IMR-90 (cell line): ENCODE results near the gene MYO9A. TPM values are rescaled to one million over a fixed set of nuclear protein-coding genes. Genes with fewer than 3 reads are reported as not detected.

Source experiments
- ATAC-seq: fragments of 200-7000 bp; cut with Tn5 transposase; 2 replicates; pipeline ENCODE4 v1.9.1; 2020; ENCODE audit warnings: low read depth, mild to moderate bottlenecking, moderate library complexity
- BruUV-seq: library from RNA; stranded (reverse); fragments of 400-500 nt; replicated peaks from 2 replicates; lab custom pipeline; 2021; lab: Mats Ljungman, UMichigan
- CTCF ChIA-PET: fragments of 300-600 bp; formaldehyde crosslinking; extraction: SDS; loops from one replicate; lab custom pipeline; 2021; ENCODE audit warnings: antibody characterized with exemption; lab: Yijun Ruan, JAX
- POLR2A ChIA-PET: fragments of 300-600 bp; sonication (Branson Sonifier 250); formaldehyde crosslinking; loops from one replicate; lab custom pipeline; 2022; ENCODE audit warnings: antibody characterized with exemption; ENCODE audit not compliant: unreplicated experiment; lab: Charles Lee
- DNase-seq: peaks from one replicate; pipeline ENCODE4 v3.0.0; 2013
- H2AFZ ChIP-seq: replicated peaks from 2 replicates; pipeline ENCODE3; 2013; ENCODE audit warnings: low read length, mild to moderate bottlenecking; ENCODE audit not compliant: poor library complexity
- H2AK5ac ChIP-seq: 2 replicates; pipeline ENCODE4 v1.6.1; 2013; ENCODE audit warnings: low read depth, low read length, inconsistent platforms
- H2AK9ac ChIP-seq: replicated peaks from 2 replicates; pipeline ENCODE3; 2013; ENCODE audit warnings: mild to moderate bottlenecking, low read depth, low read length, moderate library complexity; ENCODE audit not compliant: poor library complexity
- H2BK120ac ChIP-seq: 2 replicates; pipeline ENCODE4 v1.6.1; 2013; ENCODE audit warnings: low read depth, low read length, inconsistent platforms
- H2BK15ac ChIP-seq: 3 replicates; pipeline ENCODE4 v1.6.1; 2013; ENCODE audit warnings: low read depth, low read length, inconsistent platforms
- H2BK20ac ChIP-seq: 2 replicates; pipeline ENCODE4 v1.6.1; 2013; ENCODE audit warnings: low read depth, mild to moderate bottlenecking, inconsistent platforms, low read length, moderate library complexity
- H2BK5ac ChIP-seq: 2 replicates; pipeline ENCODE4 v1.6.1; 2013; ENCODE audit warnings: mild to moderate bottlenecking, low read depth, low read length, inconsistent platforms; ENCODE audit not compliant: poor library complexity, severe bottlenecking
- H3K14ac ChIP-seq: replicated peaks from 2 replicates; pipeline ENCODE4 v1.6.1; 2013; ENCODE audit warnings: low read depth, low read length, inconsistent platforms
- H3K18ac ChIP-seq: 2 replicates; pipeline ENCODE4 v1.6.1; 2013; ENCODE audit warnings: low read depth, low read length, control low read depth
- H3K23ac ChIP-seq: 2 replicates; pipeline ENCODE4 v1.6.1; 2013; ENCODE audit warnings: low read depth, low read length, inconsistent platforms
- H3K27ac ChIP-seq: 2 replicates; pipeline ENCODE4 v1.5.1; 2013; ENCODE audit warnings: mild to moderate bottlenecking, control low read depth, low read length; ENCODE audit not compliant: insufficient read depth
- H3K27me3 ChIP-seq: 2 replicates; pipeline ENCODE4 v1.6.1; 2013; ENCODE audit warnings: low read length; ENCODE audit not compliant: control insufficient read depth, insufficient read depth
- H3K36me3 ChIP-seq: 2 replicates; pipeline ENCODE4 v1.6.1; 2013; ENCODE audit warnings: low read length, mixed read lengths; ENCODE audit not compliant: control insufficient read depth, insufficient read depth
- H3K4ac ChIP-seq: 2 replicates; pipeline ENCODE4 v1.6.1; 2013; ENCODE audit warnings: low read depth, low read length, inconsistent platforms
- H3K4me1 ChIP-seq: 2 replicates; pipeline ENCODE4 v1.6.1; 2013; ENCODE audit warnings: low read length, mixed read lengths; ENCODE audit not compliant: control insufficient read depth, insufficient read depth
- H3K4me2 ChIP-seq: 2 replicates; pipeline ENCODE4 v1.6.1; 2013; ENCODE audit warnings: low read depth, mild to moderate bottlenecking, control low read depth, low read length, moderate library complexity
- H3K4me3 ChIP-seq: 2 replicates; pipeline ENCODE4 v1.5.1; 2013; ENCODE audit warnings: low read depth, mild to moderate bottlenecking, control low read depth, low read length, moderate library complexity; ENCODE audit not compliant: insufficient read depth
- H3K56ac ChIP-seq: 2 replicates; pipeline ENCODE4 v1.6.1; 2013; ENCODE audit warnings: low read length, inconsistent platforms; ENCODE audit not compliant: insufficient read depth; ENCODE audit errors: extremely low read depth
- H3K79me1 ChIP-seq, 2 experiments: 2 replicates each; pipeline ENCODE4 v1.6.1; 2013; ENCODE audit warnings: low read length in 2 of 2, inconsistent platforms in 1 of 2, low read depth in 1 of 2
- H3K9ac ChIP-seq: 2 replicates; pipeline ENCODE4 v1.6.1; 2013; ENCODE audit warnings: low read depth, low read length, control low read depth
- H3K9me1 ChIP-seq: 2 replicates; pipeline ENCODE4 v1.6.1; 2013; ENCODE audit warnings: low read length, inconsistent platforms; ENCODE audit not compliant: insufficient read depth
- H3K9me3 ChIP-seq: 2 replicates; pipeline ENCODE4 v1.6.1; 2013; ENCODE audit warnings: low read length; ENCODE audit not compliant: control insufficient read depth, insufficient read depth
- H4K20me1 ChIP-seq: 2 replicates; pipeline ENCODE4 v1.6.1; 2013; ENCODE audit warnings: low read length, inconsistent platforms; ENCODE audit not compliant: insufficient read depth
- H4K5ac ChIP-seq: 2 replicates; pipeline ENCODE4 v1.6.1; 2013; ENCODE audit warnings: mild to moderate bottlenecking, low read depth, low read length, control low read depth
- H4K8ac ChIP-seq, 2 experiments: 2 replicates each; pipeline ENCODE4 v1.6.1; 2013; ENCODE audit warnings: low read depth in 2 of 2, low read length in 2 of 2, control low read depth in 1 of 2, inconsistent platforms in 1 of 2
- H4K91ac ChIP-seq: 2 replicates; pipeline ENCODE4 v1.6.1; 2013; ENCODE audit warnings: low read depth, low read length, inconsistent platforms; ENCODE audit not compliant: insufficient read depth
- FOS ChIP-seq: fragments of 150-350 bp; IDR thresholded peaks from 2 replicates; pipeline ENCODE4 v1.6.1; 2016; ENCODE audit warnings: low read depth, low read length
- MAFK ChIP-seq: IDR thresholded peaks from 2 replicates; pipeline ENCODE4 v1.6.1; 2012; ENCODE audit warnings: low read depth, low read length, improper control_type of control experiment
- NFE2L2 ChIP-seq: fragments of 150-350 bp; IDR thresholded peaks from 2 replicates; pipeline ENCODE4 v1.6.1; 2016; ENCODE audit warnings: low read depth, mild to moderate bottlenecking, low read length
- POLR2A ChIP-seq: IDR thresholded peaks from 2 replicates; pipeline ENCODE4 v1.6.1; 2012; ENCODE audit warnings: mild to moderate bottlenecking, low read depth, low read length
- whole genome bisulfite sequencing, 2 experiments: methylation state at CpG; one replicate each; pipeline versions ENCODE4 v1.1.5 to v1.1.7; 2013; ENCODE audit warnings: missing lambda C conversion rate in 2 of 2; ENCODE audit not compliant: insufficient read length in 1 of 2; ENCODE audit errors: extremely low coverage in 2 of 2; 5-methylcytosine and 5-hydroxymethylcytosine counted together
- dilution Hi-C: fragments of 300-500 bp; cut with HindIII; formaldehyde crosslinking; loops from one replicate; pipeline ENCODE4 v1.14.3; 2018; ENCODE audit warnings: low sequenced_read_pairs; ENCODE audit not compliant: unreplicated experiment
- in situ Hi-C: fragments of 300-500 bp; cut with MboI; formaldehyde crosslinking; loops from 3 replicates; pipeline ENCODE4 v1.14.3; 2019; ENCODE audit warnings: low sequenced_read_pairs, inconsistent platforms, mixed read lengths
- intact Hi-C: fragments of 100-400 bp; cut with micrococcal nuclease; formaldehyde crosslinking; loops from 2 replicates; pipeline ENCODE4 v1.10.0; 2022
- polyA plus RNA-seq, 3 experiments: library from polyadenylated mRNA; depleted of rRNA; stranded (reverse); fragments of >200 nt; gene quantifications; 2 replicates each; pipeline ENCODE4 v1.2.3, GENCODE V29; 2012; ENCODE audit warnings: low replicate concordance in 1 of 3
- total RNA-seq: library from RNA; depleted of rRNA; stranded (reverse); fragments of >200 nt; gene quantifications from 2 replicates; pipeline ENCODE4 v1.2.3, GENCODE V29; 2012
- TF ChIP-seq, protein P1 (sequence below): conservative IDR thresholded peaks from 2 replicates; pipeline ENCODE4 v1.5.1; 2012; ENCODE audit warnings: mild to moderate bottlenecking, low read depth, low read length, improper control_type of control experiment
- TF ChIP-seq, protein P2 (sequence below): fragments of 150-350 bp; IDR thresholded peaks from 2 replicates; pipeline ENCODE4 v1.6.1; 2016; ENCODE audit warnings: low read depth, mild to moderate bottlenecking, low read length, moderate library complexity, borderline replicate concordance

MYO9A gene
- total and polyA plus RNA-seq, 2 of the 4 experiments (the other 2 are of a cell fraction) = 6.0 to 49.5 TPM

DNA sequence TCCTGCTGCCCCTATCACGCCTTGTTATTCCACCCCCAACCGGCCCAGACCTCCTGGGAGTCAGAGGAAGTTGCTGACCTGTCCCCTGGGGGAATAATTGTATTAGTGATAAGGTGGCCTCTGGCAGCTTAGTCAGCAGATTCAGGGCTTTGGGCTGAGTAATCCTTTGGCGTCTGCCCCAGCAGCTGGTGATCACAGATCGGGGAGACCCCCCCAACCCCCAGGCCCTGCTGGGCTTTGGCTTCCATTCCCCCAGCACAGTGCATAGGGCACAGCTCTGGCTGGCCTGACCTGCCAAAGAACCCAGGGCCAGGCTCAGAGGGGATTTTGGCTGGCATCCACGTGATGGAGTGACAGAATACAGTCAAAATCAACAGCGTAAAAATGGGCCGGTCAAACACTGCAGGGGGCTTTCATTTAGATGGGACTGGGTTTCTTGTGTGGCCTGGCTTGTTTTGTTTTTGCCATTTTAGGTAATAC lies 311.5 kb downstream of the MYO9A start:
- no TSS peak for BruUV-seq
- H3K27me3 ChIP-seq = no peaks in the 10 kb centered on the region
- H3K9ac ChIP-seq = no peak overlapping the region
- H4K91ac ChIP-seq = no peak overlapping the region
- in situ Hi-C loops = loop anchor here (5.0 to 10.0 kb wide), 3 partner anchors 359 to 832 kb away; no protein-coding TSS in a partner anchor
- intact Hi-C loops = loop anchor here (1.0 to 10.0 kb wide), 2 partner anchors 350 to 912 kb away; partner anchors contain the start of genes LRRC49 and THAP10
- H3K18ac ChIP-seq = no peak overlapping the region
- no peak overlapping the region for H3K4me3 ChIP-seq
- 0 out of 2 replicates have a peak overlapping the region, but pooled peaks have one; percentile 30 for H3K14ac ChIP-seq
- H4K20me1 ChIP-seq = no peaks in the 10 kb centered on the region
- DNase-seq = peak; percentile 69
- H2AK9ac ChIP-seq = no peak overlapping the region
- no peak for TF ChIP-seq POLR2A
- TF ChIP-seq, protein P1, sequence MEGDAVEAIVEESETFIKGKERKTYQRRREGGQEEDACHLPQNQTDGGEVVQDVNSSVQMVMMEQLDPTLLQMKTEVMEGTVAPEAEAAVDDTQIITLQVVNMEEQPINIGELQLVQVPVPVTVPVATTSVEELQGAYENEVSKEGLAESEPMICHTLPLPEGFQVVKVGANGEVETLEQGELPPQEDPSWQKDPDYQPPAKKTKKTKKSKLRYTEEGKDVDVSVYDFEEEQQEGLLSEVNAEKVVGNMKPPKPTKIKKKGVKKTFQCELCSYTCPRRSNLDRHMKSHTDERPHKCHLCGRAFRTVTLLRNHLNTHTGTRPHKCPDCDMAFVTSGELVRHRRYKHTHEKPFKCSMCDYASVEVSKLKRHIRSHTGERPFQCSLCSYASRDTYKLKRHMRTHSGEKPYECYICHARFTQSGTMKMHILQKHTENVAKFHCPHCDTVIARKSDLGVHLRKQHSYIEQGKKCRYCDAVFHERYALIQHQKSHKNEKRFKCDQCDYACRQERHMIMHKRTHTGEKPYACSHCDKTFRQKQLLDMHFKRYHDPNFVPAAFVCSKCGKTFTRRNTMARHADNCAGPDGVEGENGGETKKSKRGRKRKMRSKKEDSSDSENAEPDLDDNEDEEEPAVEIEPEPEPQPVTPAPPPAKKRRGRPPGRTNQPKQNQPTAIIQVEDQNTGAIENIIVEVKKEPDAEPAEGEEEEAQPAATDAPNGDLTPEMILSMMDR = no peak
- peak; percentile 94 for TF ChIP-seq MAFK
- TF ChIP-seq, protein P2, sequence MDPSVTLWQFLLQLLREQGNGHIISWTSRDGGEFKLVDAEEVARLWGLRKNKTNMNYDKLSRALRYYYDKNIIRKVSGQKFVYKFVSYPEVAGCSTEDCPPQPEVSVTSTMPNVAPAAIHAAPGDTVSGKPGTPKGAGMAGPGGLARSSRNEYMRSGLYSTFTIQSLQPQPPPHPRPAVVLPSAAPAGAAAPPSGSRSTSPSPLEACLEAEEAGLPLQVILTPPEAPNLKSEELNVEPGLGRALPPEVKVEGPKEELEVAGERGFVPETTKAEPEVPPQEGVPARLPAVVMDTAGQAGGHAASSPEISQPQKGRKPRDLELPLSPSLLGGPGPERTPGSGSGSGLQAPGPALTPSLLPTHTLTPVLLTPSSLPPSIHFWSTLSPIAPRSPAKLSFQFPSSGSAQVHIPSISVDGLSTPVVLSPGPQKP = no peak
- 0 out of 2 replicates have a peak, but pooled peaks have one; percentile 31 for TF ChIP-seq FOS
- TF ChIP-seq NFE2L2 = 0 out of 2 replicates have a peak, but pooled peaks have one; percentile 17
- H4K5ac ChIP-seq = no peak overlapping the region; the same call in 1 of the 2 replicates
- H3K79me1 ChIP-seq = no peaks in the 10 kb centered on the region
- no peaks in the 10 kb centered on the region for H3K9me3 ChIP-seq
- ChIA-PET POLR2A (no interaction called here), CTCF (interaction anchor here (1.6 kb wide), 1 partner anchor 54 kb away, joined by 5 read pairs; no protein-coding TSS in a partner anchor)
- H2BK20ac ChIP-seq = 0 out of 2 replicates have a peak overlapping the region, but pooled peaks have one; percentile 29
- ATAC-seq = peak; percentile 51
- no peak overlapping the region for H3K4ac ChIP-seq
- H2BK120ac ChIP-seq = no peak overlapping the region
- peaks cover 5% of the 10 kb centered on the region; the same call in 1 of the 2 replicates for H3K9me1 ChIP-seq
- no peak overlapping the region for H3K4me2 ChIP-seq
- H4K8ac ChIP-seq = no peak overlapping the region
- peaks cover 15% of the 10 kb centered on the region for H3K4me1 ChIP-seq
- no peak overlapping the region for H2BK5ac ChIP-seq
- no peaks in the 10 kb centered on the region for H3K36me3 ChIP-seq
- peak overlapping the region; percentile 48; the same call in 1 of the 2 replicates for H2AK5ac ChIP-seq
- WGBS, 2 experiments = no CpG with 5 or more reads among the region's 7 CpGs
- H3K27ac ChIP-seq = no peak overlapping the region
- H2AFZ ChIP-seq = peak overlapping the region; percentile 0
- H3K56ac ChIP-seq = no peak overlapping the region
- H3K23ac ChIP-seq = no peak overlapping the region
- H2BK15ac ChIP-seq = no peak overlapping the region
- dilution Hi-C loops = no loop called here
